GM12878 (cell line): ENCODE measurements around the gene SPOCK1. TPM values are rescaled to one million over a fixed set of nuclear protein-coding genes. Genes with fewer than 3 reads are reported as not detected.

Source experiments
- ATAC-seq: fragments of 200-7000 bp; cut with Tn5 transposase; 3 replicates; pipeline ENCODE4 v1.9.1; 2020; ENCODE audit warnings: mild to moderate bottlenecking, moderate library complexity
- BruUV-seq: library from RNA; stranded (reverse); fragments of 400-500 nt; replicated peaks from 2 replicates; lab custom pipeline; 2021; lab: Mats Ljungman, UMichigan
- CTCF ChIA-PET: fragments of 300-600 bp; sonication (Branson Sonifier 250); formaldehyde crosslinking; extraction: SDS; loops from one replicate; lab custom pipeline; 2021; ENCODE audit warnings: inconsistent platforms; lab: Yijun Ruan, JAX
- POLR2A ChIA-PET: fragments of 350-600 bp; formaldehyde crosslinking; extraction: SDS; loops from one replicate; lab custom pipeline; 2021; ENCODE audit warnings: inconsistent platforms; lab: Charles Lee
- RAD21 ChIA-PET: fragments of 300-600 bp; sonication (Branson Sonifier 250); formaldehyde crosslinking; loops from one replicate; lab custom pipeline; 2023; ENCODE audit warnings: antibody characterized with exemption; ENCODE audit not compliant: unreplicated experiment; lab: Charles Lee
- SMC1A ChIA-PET: fragments of 300-600 bp; sonication (Branson Sonifier 250); formaldehyde crosslinking; loops from one replicate; lab custom pipeline; 2023; ENCODE audit not compliant: unreplicated experiment, uncharacterized antibody; lab: Charles Lee
- DNase-seq: peaks from one replicate; pipeline ENCODE4 v3.0.0-alpha.2; 2011; ENCODE audit warnings: low read depth, low spot score
- FAIRE-seq: peaks from 3 replicates; lab custom pipeline; 2011; peaks lifted over from hg19 to GRCh38; lab: Jason Lieb, UNC
- H2AFZ ChIP-seq: 2 replicates; pipeline ENCODE4 v1.6.0; 2011; ENCODE audit warnings: low read depth, low read length, control low read depth; ENCODE audit not compliant: control insufficient read depth
- H3K27ac ChIP-seq: 2 replicates; pipeline ENCODE4 v1.5.1; 2011; ENCODE audit warnings: control low read depth; ENCODE audit not compliant: control insufficient read depth, insufficient read depth
- H3K27me3 ChIP-seq, 2 experiments: replicated peaks in 1 of 2; 2 replicates each; pipeline versions ENCODE4 v1.6.0 to v1.6.1; 2011; ENCODE audit warnings: low read length in 1 of 2; ENCODE audit not compliant: control insufficient read depth in 2 of 2, insufficient read depth in 2 of 2
- H3K36me3 ChIP-seq, 2 experiments: 2 replicates each; pipeline ENCODE4 v1.5.1; 2011; ENCODE audit warnings: low read length in 1 of 2; ENCODE audit not compliant: control insufficient read depth in 2 of 2, insufficient read depth in 2 of 2
- H3K4me1 ChIP-seq: 2 replicates; pipeline ENCODE4 v1.6.1; 2011; ENCODE audit warnings: mild to moderate bottlenecking, low read length, moderate library complexity, mixed read lengths; ENCODE audit not compliant: control insufficient read depth, insufficient read depth
- H3K4me2 ChIP-seq: 2 replicates; pipeline ENCODE4 v1.6.0; 2011; ENCODE audit warnings: control low read depth; ENCODE audit not compliant: control insufficient read depth, insufficient read depth
- H3K4me3 ChIP-seq: fragments of 200-600 bp; sonication (generic); 2 replicates; pipeline ENCODE4 v1.5.1; 2016
- H3K79me2 ChIP-seq: 2 replicates; pipeline ENCODE4 v1.6.0; 2011; ENCODE audit warnings: low read length; ENCODE audit not compliant: control insufficient read depth, insufficient read depth
- H3K9ac ChIP-seq: 2 replicates; pipeline ENCODE4 v1.8.0; 2011; ENCODE audit warnings: low read length, control low read depth, mixed read lengths; ENCODE audit not compliant: control insufficient read depth, insufficient read depth
- H3K9me3 ChIP-seq: replicated peaks from 3 replicates; pipeline ENCODE4 v1.5.1; 2011; ENCODE audit warnings: mild to moderate bottlenecking, low read length; ENCODE audit not compliant: control insufficient read depth, insufficient read depth
- H4K20me1 ChIP-seq: 2 replicates; pipeline ENCODE4 v1.6.0; 2011; ENCODE audit not compliant: control insufficient read depth, insufficient read depth
- CBX3 ChIP-seq: fragments of 200-600 bp; sonication (generic); IDR thresholded peaks from 2 replicates; pipeline ENCODE4 v1.6.1; 2016; ENCODE audit warnings: low read depth, borderline replicate concordance
- CHD2 ChIP-seq: IDR thresholded peaks from 2 replicates; pipeline ENCODE4 v1.6.1; 2011; ENCODE audit warnings: low read depth, low read length, improper control_type of control experiment, borderline replicate concordance
- CHD4 ChIP-seq: fragments of 200-600 bp; sonication (generic); IDR thresholded peaks from 2 replicates; pipeline ENCODE4 v1.6.1; 2016; ENCODE audit warnings: mild to moderate bottlenecking
- GATAD2B ChIP-seq: fragments of 450-650 bp; conservative IDR thresholded peaks from 2 replicates; pipeline ENCODE4 v1.6.1; 2017; ENCODE audit warnings: low read depth, mild to moderate bottlenecking, moderate library complexity
- IRF4 ChIP-seq: IDR thresholded peaks from 2 replicates; pipeline ENCODE4 v1.6.1; 2011; ENCODE audit warnings: low read depth, low read length
- JUNB ChIP-seq: IDR thresholded peaks from 2 replicates; pipeline ENCODE4 v1.6.1; 2016; ENCODE audit warnings: antibody characterized with exemption, mild to moderate bottlenecking
- NFYA ChIP-seq: IDR thresholded peaks from 2 replicates; pipeline ENCODE4 v1.6.1; 2011; ENCODE audit warnings: low read depth, mild to moderate bottlenecking, low read length, improper control_type of control experiment, borderline replicate concordance
- PAX5 ChIP-seq: IDR thresholded peaks from 2 replicates; pipeline ENCODE4 v1.6.1; 2011; ENCODE audit warnings: low read depth, low read length, borderline replicate concordance
- TCF7 ChIP-seq: IDR thresholded peaks from 2 replicates; pipeline ENCODE4 v1.6.1; 2014; ENCODE audit warnings: antibody characterized with exemption, borderline replicate concordance
- YY1 ChIP-seq: IDR thresholded peaks from 2 replicates; pipeline ENCODE4 v1.6.1; 2011; ENCODE audit warnings: low read depth, mild to moderate bottlenecking, low read length
- WGBS: methylation state at CpG from one replicate; pipeline ENCODE4 v1.1.6; 2016; ENCODE audit warnings: low lambda C conversion rate; ENCODE audit not compliant: insufficient replicate concordance, insufficient coverage; ENCODE audit errors: missing lambda C conversion rate; 5-methylcytosine and 5-hydroxymethylcytosine counted together
- in situ Hi-C: fragments of 300-500 bp; cut with MboI; formaldehyde crosslinking; loops from 9 replicates; pipeline ENCODE4 v1.14.3; 2018; ENCODE audit warnings: mixed read lengths
- intact Hi-C: fragments of 100-400 bp; cut with micrococcal nuclease; formaldehyde crosslinking; loops from one replicate; pipeline ENCODE4 v1.14.2; 2022; ENCODE audit not compliant: unreplicated experiment
- polyA plus RNA-seq, 11 experiments: library from polyadenylated mRNA; depleted of rRNA in 4 of 11; unstranded in 6 of 11; stranded (reverse) in 5 of 11; fragments of >200 nt; fragmentation: Nextera tagmentation in 4 of 11; fragmentation: Illumina TruSeq in 1 of 11; extraction: Ambion mirVana in 4 of 11; extraction: Trizol in 1 of 11; gene quantifications; 1 replicate in 1 of 11; 2 replicates in 10 of 11; pipeline versions ENCODE4 v1.2.1 to v1.2.3, GENCODE V29; 2011 to 2016; ENCODE audit warnings: inconsistent platforms in 2 of 11, missing spikeins in 2 of 11, low read depth in 1 of 11
- total RNA-seq, 4 experiments: library from RNA; depleted of rRNA in 3 of 4; stranded (reverse); fragments of >200 nt in 3 of 4; fragmentation: Illumina TruSeq in 1 of 4; extraction: Trizol in 1 of 4; gene quantifications; 2 replicates each; pipeline versions ENCODE4 v1.2.1 to v1.2.3, GENCODE V29; 2013 to 2021
- TF ChIP-seq, protein P1 (sequence below): fragments of 150-350 bp; IDR thresholded peaks from 2 replicates; pipeline ENCODE4 v1.6.1; 2014; ENCODE audit warnings: mild to moderate bottlenecking, low read depth, low read length
- TF ChIP-seq, protein P2 (sequence below): IDR thresholded peaks from 2 replicates; pipeline ENCODE4 v1.6.1; 2011; ENCODE audit warnings: borderline replicate concordance, low read depth, mild to moderate bottlenecking, moderate library complexity, mixed read lengths, low read length; ENCODE audit not compliant: insufficient read depth; ENCODE audit errors: extremely low read length
- TF ChIP-seq, protein P3 (sequence below): fragments of 450-650 bp; IDR thresholded peaks from 2 replicates; pipeline ENCODE4 v1.6.1; 2017; ENCODE audit warnings: mild to moderate bottlenecking

The SPOCK1 gene
- total and polyA plus RNA-seq, 10 of the 15 experiments (the other 5 are each of a cell fraction or from before 2014, with no cell fraction given), result 0.06 to 0.68 (median 0.25) TPM; not detected in 3

DNA sequence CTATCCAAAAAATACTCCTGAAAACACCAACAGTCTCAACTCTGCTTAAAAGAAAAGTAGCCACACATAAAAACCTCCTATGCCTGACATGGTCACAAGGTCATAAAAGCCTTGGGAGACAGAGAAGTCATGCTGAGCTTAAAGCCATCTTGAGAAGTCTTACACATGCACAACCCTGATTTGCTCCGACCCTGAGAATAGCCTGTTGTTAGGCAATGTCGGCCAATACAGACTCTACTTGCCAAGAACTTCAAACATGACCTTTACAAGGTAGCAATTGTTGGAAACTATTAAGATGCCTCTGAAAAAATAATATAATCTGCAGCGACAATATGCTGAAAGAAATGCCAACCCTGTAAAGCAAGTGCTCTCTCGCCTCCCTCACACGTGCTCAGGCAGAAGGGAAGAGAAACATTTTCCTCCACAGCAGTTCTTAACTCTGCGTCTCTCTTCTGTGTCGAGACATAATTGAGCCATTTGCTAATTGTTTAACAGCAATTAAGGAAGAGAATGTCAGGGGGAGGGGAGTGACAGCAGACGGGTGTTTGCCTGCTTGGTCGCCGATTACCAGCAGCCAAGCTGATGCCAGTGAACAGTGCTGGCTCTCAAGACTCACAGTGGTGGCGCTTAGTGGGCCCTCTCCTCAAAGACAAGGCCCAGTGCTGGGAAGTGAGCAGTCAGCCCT, 393.6 kb downstream of the SPOCK1 start:
- Histone ChIP-seq H4K20me1 (no peaks in the 10 kb centered on the region), H3K27me3 (peaks cover 0 to 1% of the 10 kb centered on the region in 2 experiments; a peak in 2 of 4 replicates), H3K36me3 (no peaks in the 10 kb centered on the region), H3K79me2 (no peaks in the 10 kb centered on the region), H3K4me2 (no peak overlapping the region), H3K9ac (no peak overlapping the region), H3K4me3 (no peak overlapping the region), H3K4me1 (no peaks in the 10 kb centered on the region), H3K9me3 (no peaks in the 10 kb centered on the region), H3K27ac (no peak overlapping the region), H2AFZ (no peak overlapping the region)
- DNase-seq, result no peak
- no peak for ATAC-seq
- in situ Hi-C loops, result no loop called here
- ChIA-PET RAD21 (no interaction called here), SMC1A (no interaction called here), CTCF (no interaction called here), POLR2A (no interaction called here)
- intact Hi-C loops, result no loop called here
- WGBS, result 66% methylated on average over 11 of the region's 11 CpGs
- no peak for TF ChIP-seq NFYA
- TF ChIP-seq YY1, result no peak
- TF ChIP-seq, protein P1, sequence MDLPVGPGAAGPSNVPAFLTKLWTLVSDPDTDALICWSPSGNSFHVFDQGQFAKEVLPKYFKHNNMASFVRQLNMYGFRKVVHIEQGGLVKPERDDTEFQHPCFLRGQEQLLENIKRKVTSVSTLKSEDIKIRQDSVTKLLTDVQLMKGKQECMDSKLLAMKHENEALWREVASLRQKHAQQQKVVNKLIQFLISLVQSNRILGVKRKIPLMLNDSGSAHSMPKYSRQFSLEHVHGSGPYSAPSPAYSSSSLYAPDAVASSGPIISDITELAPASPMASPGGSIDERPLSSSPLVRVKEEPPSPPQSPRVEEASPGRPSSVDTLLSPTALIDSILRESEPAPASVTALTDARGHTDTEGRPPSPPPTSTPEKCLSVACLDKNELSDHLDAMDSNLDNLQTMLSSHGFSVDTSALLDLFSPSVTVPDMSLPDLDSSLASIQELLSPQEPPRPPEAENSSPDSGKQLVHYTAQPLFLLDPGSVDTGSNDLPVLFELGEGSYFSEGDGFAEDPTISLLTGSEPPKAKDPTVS, result no peak
- TF ChIP-seq GATAD2B, result no peak
- no peak for TF ChIP-seq PAX5
- no peak for TF ChIP-seq JUNB
- no peak for TF ChIP-seq TCF7
- TF ChIP-seq CBX3, result no peak
- no peak for TF ChIP-seq CHD2
- TF ChIP-seq, protein P2, sequence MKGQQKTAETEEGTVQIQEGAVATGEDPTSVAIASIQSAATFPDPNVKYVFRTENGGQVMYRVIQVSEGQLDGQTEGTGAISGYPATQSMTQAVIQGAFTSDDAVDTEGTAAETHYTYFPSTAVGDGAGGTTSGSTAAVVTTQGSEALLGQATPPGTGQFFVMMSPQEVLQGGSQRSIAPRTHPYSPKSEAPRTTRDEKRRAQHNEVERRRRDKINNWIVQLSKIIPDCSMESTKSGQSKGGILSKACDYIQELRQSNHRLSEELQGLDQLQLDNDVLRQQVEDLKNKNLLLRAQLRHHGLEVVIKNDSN, result no peak
- TF ChIP-seq, protein P3, sequence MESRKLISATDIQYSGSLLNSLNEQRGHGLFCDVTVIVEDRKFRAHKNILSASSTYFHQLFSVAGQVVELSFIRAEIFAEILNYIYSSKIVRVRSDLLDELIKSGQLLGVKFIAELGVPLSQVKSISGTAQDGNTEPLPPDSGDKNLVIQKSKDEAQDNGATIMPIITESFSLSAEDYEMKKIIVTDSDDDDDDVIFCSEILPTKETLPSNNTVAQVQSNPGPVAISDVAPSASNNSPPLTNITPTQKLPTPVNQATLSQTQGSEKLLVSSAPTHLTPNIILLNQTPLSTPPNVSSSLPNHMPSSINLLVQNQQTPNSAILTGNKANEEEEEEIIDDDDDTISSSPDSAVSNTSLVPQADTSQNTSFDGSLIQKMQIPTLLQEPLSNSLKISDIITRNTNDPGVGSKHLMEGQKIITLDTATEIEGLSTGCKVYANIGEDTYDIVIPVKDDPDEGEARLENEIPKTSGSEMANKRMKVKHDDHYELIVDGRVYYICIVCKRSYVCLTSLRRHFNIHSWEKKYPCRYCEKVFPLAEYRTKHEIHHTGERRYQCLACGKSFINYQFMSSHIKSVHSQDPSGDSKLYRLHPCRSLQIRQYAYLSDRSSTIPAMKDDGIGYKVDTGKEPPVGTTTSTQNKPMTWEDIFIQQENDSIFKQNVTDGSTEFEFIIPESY, result no peak
- TF ChIP-seq IRF4, result no peak
- TF ChIP-seq CHD4, result no peak
- BruUV-seq, result no TSS peak
- no peak for FAIRE-seq
